BLaER1 (cell line): ENCODE measurements around the gene DHX30.
A peak's percentile ranks its signal among the peaks of the same experiment; 100 is the strongest.

Experiments
- H3K27ac ChIP-seq: shearing (Covaris generic); formaldehyde crosslinking; 2 replicates; pipeline ENCODE4 v1.8.1; 2022
- H3K27me3 ChIP-seq: shearing (Covaris generic); formaldehyde crosslinking; 2 replicates; pipeline ENCODE4 v1.8.1; 2022
- H3K36me3 ChIP-seq: shearing (Covaris generic); formaldehyde crosslinking; 2 replicates; pipeline ENCODE4 v1.8.1; 2022
- H3K4me1 ChIP-seq: shearing (Covaris generic); formaldehyde crosslinking; 2 replicates; pipeline ENCODE4 v1.8.1; 2022
- H3K4me2 ChIP-seq: shearing (Covaris generic); formaldehyde crosslinking; 2 replicates; pipeline ENCODE4 v1.8.1; 2022
- H3K4me3 ChIP-seq: shearing (Covaris generic); formaldehyde crosslinking; 2 replicates; pipeline ENCODE4 v1.8.1; 2022
- H3K9ac ChIP-seq: shearing (Covaris generic); formaldehyde crosslinking; 2 replicates; pipeline ENCODE4 v1.8.1; 2022
- H3K9me3 ChIP-seq: shearing (Covaris generic); formaldehyde crosslinking; 2 replicates; pipeline ENCODE4 v1.8.1; 2022
- H4K20me1 ChIP-seq: shearing (Covaris generic); formaldehyde crosslinking; 2 replicates; pipeline ENCODE4 v1.8.1; 2022
- Cebpa-rat ChIP-seq: shearing (Covaris generic); IDR thresholded peaks from 2 replicates; pipeline ENCODE4 v1.8.1; 2022

Gene DHX30

GRCh38 chr3:47780741-47781684, 21.9 kb upstream of the DHX30 start:
- Histone ChIP-seq H3K4me3 (peak overlapping the region; percentile 98), H3K9ac (peak overlapping the region; percentile 100), H3K9me3 (no peaks in the 10 kb centered on the region), H4K20me1 (peaks cover 47% of the 10 kb centered on the region), H3K27ac (peak overlapping the region; percentile 100), H3K27me3 (no peaks in the 10 kb centered on the region), H3K36me3 (peaks cover 25% of the 10 kb centered on the region; the same call in 1 of the 2 replicates), H3K4me1 (peaks cover 48% of the 10 kb centered on the region), H3K4me2 (peak overlapping the region; percentile 92)
- TF ChIP-seq Cebpa-rat = no peak

- Histone ChIP-seq H3K9me3 (no peaks in the 10 kb centered on the region), H3K4me1 (peaks cover 45% of the 10 kb centered on the region), H3K27ac (peak within 1 kb of the TSS; percentile 100), H3K4me3 (peak within 1 kb of the TSS; percentile 98), H3K4me2 (peak within 1 kb of the TSS; percentile 92), H3K36me3 (peaks cover 18% of the 10 kb centered on the region; the same call in 1 of the 2 replicates), H3K27me3 (no peaks in the 10 kb centered on the region), H3K9ac (peak within 1 kb of the TSS; percentile 100), H4K20me1 (peaks cover 38% of the 10 kb centered on the region)
- no peak for TF ChIP-seq Cebpa-rat
Observed at GRCh38 chr3:47781685-47782445, 21.1 kb upstream of the DHX30 start, which contains the start of gene SMARCC1. SMARCC1 (minus strand) TSS chr3:47781893; CDS start chr3:47781797, 96 bp downstream.

- Histone ChIP-seq H3K36me3 (peaks cover 9% of the 10 kb centered on the region; the same call in 1 of the 2 replicates), H3K4me3 (peak overlapping the region; percentile 98), H4K20me1 (peaks cover 30% of the 10 kb centered on the region), H3K4me2 (peak overlapping the region; percentile 92), H3K27ac (peak overlapping the region; percentile 100), H3K27me3 (no peaks in the 10 kb centered on the region), H3K9me3 (no peaks in the 10 kb centered on the region), H3K9ac (peak overlapping the region; percentile 100), H3K4me1 (peaks cover 40% of the 10 kb centered on the region)
- no peak for TF ChIP-seq Cebpa-rat
Observed at GRCh38 chr3:47782446-47783308, 20.3 kb upstream of the DHX30 start.

- Histone ChIP-seq H4K20me1 (peaks cover 20% of the 10 kb centered on the region), H3K4me3 (no peak overlapping the region), H3K4me2 (peak overlapping the region; percentile 92; the same call in 1 of the 2 replicates), H3K36me3 (peaks cover 1% of the 10 kb centered on the region; the same call in 1 of the 2 replicates), H3K27ac (peak overlapping the region; percentile 100; the same call in 1 of the 2 replicates), H3K9ac (no peak overlapping the region), H3K4me1 (peaks cover 36% of the 10 kb centered on the region), H3K9me3 (no peaks in the 10 kb centered on the region), H3K27me3 (no peaks in the 10 kb centered on the region)
- no peak for TF ChIP-seq Cebpa-rat
Observed at GRCh38 chr3:47783673-47784072, 19.3 kb upstream of the DHX30 start.

GRCh38 chr3:47791193-47791855, 11.6 kb upstream of the DHX30 start:
- Histone ChIP-seq H3K4me2 (peak overlapping the region; percentile 40), H3K36me3 (no peaks in the 10 kb centered on the region), H4K20me1 (no peaks in the 10 kb centered on the region), H3K4me3 (no peak overlapping the region), H3K9ac (no peak overlapping the region), H3K9me3 (peaks cover 16% of the 10 kb centered on the region), H3K27me3 (no peaks in the 10 kb centered on the region), H3K4me1 (peaks cover 17% of the 10 kb centered on the region), H3K27ac (0 out of 2 replicates have a peak overlapping the region, but pooled peaks have one; percentile 30)
- TF ChIP-seq Cebpa-rat = no peak

- Histone ChIP-seq H3K9ac (no peak overlapping the region), H3K27ac (no peak overlapping the region), H3K4me3 (no peak overlapping the region), H3K9me3 (peaks cover 16% of the 10 kb centered on the region), H3K4me2 (no peak overlapping the region), H3K27me3 (no peaks in the 10 kb centered on the region), H3K36me3 (no peaks in the 10 kb centered on the region), H3K4me1 (peaks cover 17% of the 10 kb centered on the region), H4K20me1 (no peaks in the 10 kb centered on the region)
- TF ChIP-seq Cebpa-rat = no peak
Observed at GRCh38 chr3:47792699-47793098, 10.2 kb upstream of the DHX30 start.

- peaks cover 12% of the 10 kb centered on the region for H3K4me1 ChIP-seq
- peaks cover 16% of the 10 kb centered on the region for H3K9me3 ChIP-seq
- H3K27me3 ChIP-seq = no peaks in the 10 kb centered on the region
- TF ChIP-seq Cebpa-rat = no peak
- H3K27ac ChIP-seq = no peak overlapping the region
- no peaks in the 10 kb centered on the region for H3K36me3 ChIP-seq
- no peak overlapping the region for H3K4me3 ChIP-seq
- H3K9ac ChIP-seq = no peak overlapping the region
- no peaks in the 10 kb centered on the region for H4K20me1 ChIP-seq
- H3K4me2 ChIP-seq = no peak overlapping the region
Observed at GRCh38 chr3:47794544-47794943, 8.4 kb upstream of the DHX30 start.

GRCh38 chr3:47799733-47800132, 3.2 kb upstream of the DHX30 start:
- no peak for TF ChIP-seq Cebpa-rat
- peaks cover 28% of the 10 kb centered on the region for H3K4me1 ChIP-seq
- H3K4me2 ChIP-seq = no peak overlapping the region
- H3K36me3 ChIP-seq = no peaks in the 10 kb centered on the region
- no peaks in the 10 kb centered on the region for H3K9me3 ChIP-seq
- H3K4me3 ChIP-seq = no peak overlapping the region
- H4K20me1 ChIP-seq = no peaks in the 10 kb centered on the region
- no peak overlapping the region for H3K9ac ChIP-seq
- no peak overlapping the region for H3K27ac ChIP-seq
- H3K27me3 ChIP-seq = no peaks in the 10 kb centered on the region
